ENCODE results near the gene CD300H.

CD300H gene

DNA sequence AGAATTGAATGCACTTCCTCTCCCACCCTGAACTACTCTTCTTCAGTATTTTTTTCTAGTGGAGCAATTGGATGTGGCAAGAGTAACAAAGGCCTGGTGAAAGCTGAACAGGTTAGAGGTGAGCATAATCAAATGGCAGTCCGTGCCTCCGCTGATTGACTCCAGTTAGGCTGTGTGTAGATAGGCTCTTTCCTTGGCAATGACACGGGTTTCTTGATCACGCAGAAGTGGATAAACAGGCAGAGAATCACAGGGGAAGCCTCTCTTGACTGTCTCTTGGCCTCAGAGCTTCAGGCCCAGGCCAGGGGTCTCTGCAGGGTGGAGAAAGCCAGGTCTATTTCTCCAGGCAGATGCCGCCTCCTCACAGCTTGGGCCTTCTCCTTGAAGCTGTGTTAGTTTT lies 40.2 kb downstream of the CD300H start:
- TF ChIP-seq, protein P1, sequence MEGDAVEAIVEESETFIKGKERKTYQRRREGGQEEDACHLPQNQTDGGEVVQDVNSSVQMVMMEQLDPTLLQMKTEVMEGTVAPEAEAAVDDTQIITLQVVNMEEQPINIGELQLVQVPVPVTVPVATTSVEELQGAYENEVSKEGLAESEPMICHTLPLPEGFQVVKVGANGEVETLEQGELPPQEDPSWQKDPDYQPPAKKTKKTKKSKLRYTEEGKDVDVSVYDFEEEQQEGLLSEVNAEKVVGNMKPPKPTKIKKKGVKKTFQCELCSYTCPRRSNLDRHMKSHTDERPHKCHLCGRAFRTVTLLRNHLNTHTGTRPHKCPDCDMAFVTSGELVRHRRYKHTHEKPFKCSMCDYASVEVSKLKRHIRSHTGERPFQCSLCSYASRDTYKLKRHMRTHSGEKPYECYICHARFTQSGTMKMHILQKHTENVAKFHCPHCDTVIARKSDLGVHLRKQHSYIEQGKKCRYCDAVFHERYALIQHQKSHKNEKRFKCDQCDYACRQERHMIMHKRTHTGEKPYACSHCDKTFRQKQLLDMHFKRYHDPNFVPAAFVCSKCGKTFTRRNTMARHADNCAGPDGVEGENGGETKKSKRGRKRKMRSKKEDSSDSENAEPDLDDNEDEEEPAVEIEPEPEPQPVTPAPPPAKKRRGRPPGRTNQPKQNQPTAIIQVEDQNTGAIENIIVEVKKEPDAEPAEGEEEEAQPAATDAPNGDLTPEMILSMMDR (IDR thresholded peaks at IDR 0.05; ENCODE audit: low read depth, low read length, missing control alignments): no peak
- H3K4me3 ChIP-seq (ENCODE audit: low read depth, low read length): no peak overlapping the region
- no peak for DNase-seq (ENCODE audit: low read depth)

GRCh38 chr17:74526681-74527080 lies 40.6 kb downstream of the CD300H start:
- no peak for DNase-seq (ENCODE audit: low read depth)

GRCh38 chr17:74525781-74526288 lies 41.5 kb downstream of the CD300H start:
- DNase-seq (ENCODE audit: low read depth): no peak
- TF ChIP-seq, protein P1 (IDR thresholded peaks at IDR 0.05; ENCODE audit: low read depth, low read length, missing control alignments): no peak

More at GRCh38 chr17:74526681-74527080, 40.6 kb downstream of the CD300H start:
- H3K4me3 ChIP-seq (ENCODE audit: low read depth, low read length): no peak overlapping the region
- TF ChIP-seq, protein P1 (IDR thresholded peaks at IDR 0.05; ENCODE audit: low read depth, low read length, missing control alignments): no peak

DNA sequence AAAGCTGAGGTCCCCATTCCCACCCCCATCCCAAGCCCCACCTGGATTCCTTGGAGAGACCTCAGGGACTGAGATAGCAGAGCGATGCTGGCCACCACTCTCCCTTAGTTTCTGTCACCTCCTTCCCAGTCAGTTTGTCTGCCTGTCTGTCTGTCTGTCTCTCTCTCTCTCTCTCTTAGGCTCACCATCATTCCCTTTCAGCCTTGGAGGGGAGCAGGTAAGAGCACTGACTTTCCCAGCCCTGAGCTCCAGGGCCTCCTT lies 41.9 kb downstream of the CD300H start:
- no peak overlapping the region for H3K4me3 ChIP-seq (ENCODE audit: low read depth, low read length)
- TF ChIP-seq, protein P1 (IDR thresholded peaks at IDR 0.05; ENCODE audit: low read depth, low read length, missing control alignments): no peak
- no peak for DNase-seq (ENCODE audit: low read depth)

More at GRCh38 chr17:74525781-74526288, 41.5 kb downstream of the CD300H start:
- no peak overlapping the region for H3K4me3 ChIP-seq (ENCODE audit: low read depth, low read length)

DNA sequence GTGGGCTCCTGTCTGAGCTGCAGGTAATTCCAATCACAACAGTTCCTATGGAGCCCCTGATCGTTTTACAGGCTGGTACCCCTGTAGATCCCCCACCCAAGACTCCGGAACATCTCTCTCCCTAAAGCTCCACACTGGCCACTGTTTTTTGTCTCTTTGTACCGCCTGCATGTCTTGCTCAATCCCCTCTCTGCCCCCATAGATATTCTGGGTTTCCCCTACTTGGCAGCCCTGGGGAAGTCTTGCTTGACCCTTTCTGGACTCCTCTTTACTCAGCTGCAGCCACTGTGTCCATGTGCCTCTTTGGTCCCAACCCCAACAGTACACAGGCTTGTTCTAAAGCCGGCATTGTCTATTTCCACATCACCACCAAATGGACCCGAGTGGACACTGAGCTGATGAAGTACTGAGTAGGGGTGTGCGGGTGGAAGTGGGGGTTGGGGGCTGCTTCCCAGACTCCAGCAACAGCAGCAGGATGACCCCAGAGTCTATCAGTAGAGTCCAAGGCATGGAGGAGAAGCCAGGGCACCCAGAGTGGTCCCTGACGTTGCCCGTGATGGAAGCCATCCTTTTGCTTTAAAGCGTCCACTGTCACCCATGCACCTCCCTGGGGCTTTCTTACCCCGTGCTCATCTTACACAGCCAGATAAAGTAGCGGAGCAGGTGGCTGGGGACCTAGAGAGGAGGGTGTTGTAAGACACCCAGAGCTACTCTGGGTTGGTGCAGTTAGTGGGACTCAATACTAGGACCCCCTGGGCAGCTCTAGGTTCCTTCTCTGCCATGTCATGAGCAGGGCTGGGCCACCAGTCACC lies 42.5 kb downstream of the CD300H start:
- H3K4me3 ChIP-seq (ENCODE audit: low read depth, low read length): no peak overlapping the region
- no peak for DNase-seq (ENCODE audit: low read depth)
- TF ChIP-seq, protein P1 (IDR thresholded peaks at IDR 0.05; ENCODE audit: low read depth, low read length, missing control alignments): no peak

DNA sequence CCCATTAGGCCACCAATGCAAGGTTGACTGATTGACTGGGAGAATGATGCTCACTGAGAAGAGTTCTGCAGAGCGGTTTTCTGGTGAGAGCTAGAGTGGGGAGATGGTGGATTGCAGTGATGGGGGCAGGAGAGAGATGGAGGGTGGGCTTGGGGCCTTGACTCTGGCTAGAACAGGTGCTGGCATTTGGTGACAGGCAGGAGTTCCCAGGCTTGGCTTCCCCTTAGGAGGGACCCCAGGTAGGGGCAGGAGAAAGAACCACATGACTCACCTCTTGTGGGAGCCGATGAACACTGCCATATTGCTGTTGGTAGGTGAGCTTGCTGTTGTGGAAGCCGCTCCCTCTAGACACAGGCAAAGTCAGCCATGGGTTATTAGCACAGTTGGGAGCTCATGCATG lies 44.0 kb downstream of the CD300H start:
- DNase-seq (ENCODE audit: low read depth): no peak
- no peak overlapping the region for H3K4me3 ChIP-seq (ENCODE audit: low read depth, low read length)
- TF ChIP-seq, protein P1 (IDR thresholded peaks at IDR 0.05; ENCODE audit: low read depth, low read length, missing control alignments): no peak
